Ishikawa (cell line): ENCODE results near the gene CACNA2D3.

Experiments
- CEBPB ChIP-seq: IDR thresholded peaks from 2 replicates; pipeline ENCODE4 v1.6.1; 2012
- CREB1 ChIP-seq: IDR thresholded peaks from 2 replicates; pipeline ENCODE4 v1.6.1; 2012; ENCODE audit warnings: low read depth
- EGR1 ChIP-seq: IDR thresholded peaks from 2 replicates; pipeline ENCODE4 v1.6.1; 2012
- EP300 ChIP-seq: IDR thresholded peaks from 2 replicates; pipeline ENCODE4 v1.6.1; 2012; ENCODE audit warnings: borderline replicate concordance
- FOXM1 ChIP-seq: IDR thresholded peaks from 2 replicates; pipeline ENCODE4 v1.6.1; 2012; ENCODE audit warnings: low read depth, borderline replicate concordance
- MAX ChIP-seq: IDR thresholded peaks from 2 replicates; pipeline ENCODE4 v1.6.1; 2012
- NFIC ChIP-seq: IDR thresholded peaks from 2 replicates; pipeline ENCODE4 v1.6.1; 2012
- RAD21 ChIP-seq: IDR thresholded peaks from 2 replicates; pipeline ENCODE4 v1.6.1; 2012; ENCODE audit warnings: low read depth
- REST ChIP-seq: IDR thresholded peaks from 2 replicates; pipeline ENCODE4 v1.6.1; 2012; ENCODE audit warnings: low read depth, mild to moderate bottlenecking
- TAF1 ChIP-seq: IDR thresholded peaks from 2 replicates; pipeline ENCODE4 v1.6.1; 2012; ENCODE audit warnings: low read depth, mild to moderate bottlenecking
- TCF12 ChIP-seq: IDR thresholded peaks from 2 replicates; pipeline ENCODE4 v1.6.1; 2012; ENCODE audit warnings: low read depth
- TEAD4 ChIP-seq: IDR thresholded peaks from 2 replicates; pipeline ENCODE4 v1.6.1; 2012
- USF1 ChIP-seq: IDR thresholded peaks from 2 replicates; pipeline ENCODE4 v1.6.1; 2012
- YY1 ChIP-seq: IDR thresholded peaks from 2 replicates; pipeline ENCODE4 v1.6.1; 2012; ENCODE audit warnings: low read depth
- ZBTB7A ChIP-seq: IDR thresholded peaks from 2 replicates; pipeline ENCODE4 v1.6.1; 2012; ENCODE audit warnings: low read depth

The CACNA2D3 gene

GRCh38 chr3:54691289-54691771 is 569.0 kb downstream of the CACNA2D3 start:
- TF ChIP-seq CEBPB (no peak), TCF12 (no peak), NFIC (no peak), FOXM1 (no peak), TEAD4 (no peak), EP300 (no peak), TAF1 (no peak)

- TF ChIP-seq TAF1: no peak
- TF ChIP-seq FOXM1: no peak
- no peak for TF ChIP-seq EGR1
- no peak for TF ChIP-seq RAD21
- TF ChIP-seq CREB1: no peak
- no peak for TF ChIP-seq MAX
- no peak for TF ChIP-seq USF1
- TF ChIP-seq REST: no peak
- no peak for TF ChIP-seq YY1
- TF ChIP-seq EP300: no peak
- TF ChIP-seq TEAD4: no peak
- TF ChIP-seq NFIC: no peak
- no peak for TF ChIP-seq CEBPB
- no peak for TF ChIP-seq ZBTB7A
- TF ChIP-seq TCF12: no peak
These were observed 574.0 kb downstream of the CACNA2D3 start for GRCh38 chr3:54696313-54696712.

GRCh38 chr3:54698054-54698453 is 575.7 kb downstream of the CACNA2D3 start:
- TF ChIP-seq NFIC (no peak), EGR1 (no peak), CEBPB (no peak), TCF12 (no peak), TAF1 (no peak), ZBTB7A (no peak)

- no peak for TF ChIP-seq RAD21
- TF ChIP-seq EP300: no peak
- TF ChIP-seq NFIC: no peak
- no peak for TF ChIP-seq USF1
- TF ChIP-seq TEAD4: no peak
- no peak for TF ChIP-seq MAX
- no peak for TF ChIP-seq CEBPB
- TF ChIP-seq REST: no peak
- TF ChIP-seq TCF12: no peak
- TF ChIP-seq EGR1: no peak
These were observed 581.6 kb downstream of the CACNA2D3 start for GRCh38 chr3:54703923-54704322.

- TF ChIP-seq CREB1: no peak
- no peak for TF ChIP-seq ZBTB7A
- TF ChIP-seq FOXM1: no peak
- TF ChIP-seq RAD21: no peak
- no peak for TF ChIP-seq TCF12
- no peak for TF ChIP-seq YY1
- TF ChIP-seq CEBPB: no peak
- TF ChIP-seq NFIC: no peak
- no peak for TF ChIP-seq EGR1
These were observed 583.4 kb downstream of the CACNA2D3 start for GRCh38 chr3:54705730-54706129.

GRCh38 chr3:54706738-54707137 is 584.4 kb downstream of the CACNA2D3 start:
- no peak for TF ChIP-seq NFIC
- no peak for TF ChIP-seq YY1
- TF ChIP-seq USF1: no peak
- no peak for TF ChIP-seq FOXM1
- TF ChIP-seq TAF1: no peak
- no peak for TF ChIP-seq CREB1
- TF ChIP-seq RAD21: no peak
- TF ChIP-seq CEBPB: no peak
- no peak for TF ChIP-seq TCF12
- TF ChIP-seq TEAD4: no peak
- TF ChIP-seq MAX: no peak
- TF ChIP-seq EP300: no peak
